Glomerular endothelial cell (primary cell): ENCODE data around the gene CBX6. TPM values are rescaled to one million over a fixed set of nuclear protein-coding genes. Genes with fewer than 3 reads are reported as not detected.

Source experiments
- DNase-seq: peaks from one replicate; pipeline ENCODE4 v3.0.0-alpha.2; 2011; ENCODE audit warnings: low read depth, low spot score; ENCODE audit errors: extremely low read depth
- total RNA-seq: library from RNA; depleted of rRNA; stranded (reverse); fragments of >200 nt; gene quantifications from 2 replicates; pipeline ENCODE4 v1.2.3, GENCODE V29; 2015

CBX6 gene
- total RNA-seq, 1 donor from 2014 or later = 49.6 TPM

GRCh38 chr22:38823076-38823475 lies 48.9 kb downstream of the CBX6 start:
- DNase-seq = no peak

- no peak for DNase-seq
Observed at GRCh38 chr22:38820020-38820419, 52.0 kb downstream of the CBX6 start.

GRCh38 chr22:38819387-38819940 lies 52.6 kb downstream of the CBX6 start:
- no peak for DNase-seq

GRCh38 chr22:38817196-38817595 lies 54.8 kb downstream of the CBX6 start:
- DNase-seq = no peak

- no peak for DNase-seq
Observed at GRCh38 chr22:38815842-38816241, 56.2 kb downstream of the CBX6 start.

Other genes starting within 250 kb of the CBX6 start
- gene FAM227A, start 215.8 kb downstream of the CBX6 start, total RNA-seq = 1.9 and 3.3 TPM in 2 replicates
- 23.7 and 28.0 TPM in 2 replicates for gene CBY1, start 215.6 kb downstream of the CBX6 start, total RNA-seq
- 38.9 and 57.0 TPM in 2 replicates for gene TOMM22, start 190.3 kb downstream of the CBX6 start, total RNA-seq
- gene JOSD1, start 171.3 kb downstream of the CBX6 start, total RNA-seq = 64.8 and 78.3 TPM in 2 replicates
- 27.0 and 45.6 TPM in 2 replicates for gene GTPBP1, start 166.3 kb downstream of the CBX6 start, total RNA-seq
- 79.8 and 153 TPM in 2 replicates for gene SUN2, start 116.2 kb downstream of the CBX6 start, total RNA-seq
- gene DNAL4, start 78.1 kb downstream of the CBX6 start, total RNA-seq = 14.6 and 20.2 TPM in 2 replicates
- gene NPTXR, start 28.2 kb downstream of the CBX6 start, total RNA-seq = 1.1 and 3.7 TPM in 2 replicates
- gene APOBEC3A, start 85.4 kb upstream of the CBX6 start, total RNA-seq = not detected in 2 replicates
- 0.87 and 4.7 TPM in 2 replicates for gene APOBEC3B, start 110.1 kb upstream of the CBX6 start, total RNA-seq
- gene APOBEC3C, start 142.0 kb upstream of the CBX6 start, total RNA-seq = 17.8 and 21.2 TPM in 2 replicates
- gene APOBEC3D, start 148.9 kb upstream of the CBX6 start, total RNA-seq = 1.7 and 3.7 TPM in 2 replicates
- 4.9 and 11.4 TPM in 2 replicates for gene APOBEC3F, start 168.6 kb upstream of the CBX6 start, total RNA-seq
- gene APOBEC3G, start 205.1 kb upstream of the CBX6 start, total RNA-seq = 7.5 and 10.2 TPM in 2 replicates
- gene APOBEC3H, start 225.0 kb upstream of the CBX6 start, total RNA-seq = not detected in 2 replicates